Testis (tissue), 2 donors: Measurements from ENCODE around the gene ZFPM1.

Experiments used
- POLR2A ChIP-seq: fragments of 450-650 bp; IDR thresholded peaks from one replicate; pipeline ENCODE4 v1.6.1; 2017; ENCODE audit warnings: antibody characterized with exemption, mild to moderate bottlenecking, moderate library complexity
- TF ChIP-seq, protein P1 (sequence below), 3 experiments: fragments of 450-650 bp in 2 of 3; fragments of 200-600 bp in 1 of 3; sonication (generic) in 1 of 3; IDR thresholded peaks; one replicate each; pipeline ENCODE4 v1.5.1; 2016 to 2019; ENCODE audit warnings: antibody characterized with exemption in 3 of 3, mild to moderate bottlenecking in 2 of 3, moderate library complexity in 1 of 3

- TF ChIP-seq, protein P1, sequence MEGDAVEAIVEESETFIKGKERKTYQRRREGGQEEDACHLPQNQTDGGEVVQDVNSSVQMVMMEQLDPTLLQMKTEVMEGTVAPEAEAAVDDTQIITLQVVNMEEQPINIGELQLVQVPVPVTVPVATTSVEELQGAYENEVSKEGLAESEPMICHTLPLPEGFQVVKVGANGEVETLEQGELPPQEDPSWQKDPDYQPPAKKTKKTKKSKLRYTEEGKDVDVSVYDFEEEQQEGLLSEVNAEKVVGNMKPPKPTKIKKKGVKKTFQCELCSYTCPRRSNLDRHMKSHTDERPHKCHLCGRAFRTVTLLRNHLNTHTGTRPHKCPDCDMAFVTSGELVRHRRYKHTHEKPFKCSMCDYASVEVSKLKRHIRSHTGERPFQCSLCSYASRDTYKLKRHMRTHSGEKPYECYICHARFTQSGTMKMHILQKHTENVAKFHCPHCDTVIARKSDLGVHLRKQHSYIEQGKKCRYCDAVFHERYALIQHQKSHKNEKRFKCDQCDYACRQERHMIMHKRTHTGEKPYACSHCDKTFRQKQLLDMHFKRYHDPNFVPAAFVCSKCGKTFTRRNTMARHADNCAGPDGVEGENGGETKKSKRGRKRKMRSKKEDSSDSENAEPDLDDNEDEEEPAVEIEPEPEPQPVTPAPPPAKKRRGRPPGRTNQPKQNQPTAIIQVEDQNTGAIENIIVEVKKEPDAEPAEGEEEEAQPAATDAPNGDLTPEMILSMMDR (IDR thresholded peaks at IDR 0.05): no peak
- TF ChIP-seq POLR2A: no peak
These were observed 46.0 kb upstream of the ZFPM1 start for GRCh38 chr16:88407042-88407420.
